Lower leg skin (tissue), 3 donors: ENCODE measurements around the gene ZNF79.

ENCODE experiments used
- POLR2A ChIP-seq, 2 donors: fragments of 450-650 bp; IDR thresholded peaks; one replicate each; pipeline ENCODE4 v1.6.1; 2016 to 2017; ENCODE audit warnings: antibody characterized with exemption in 2 of 2, mild to moderate bottlenecking in 1 of 2, moderate library complexity in 1 of 2
- TF ChIP-seq, protein P1 (sequence below), 3 donors: fragments of 450-650 bp; IDR thresholded peaks; one replicate each; pipeline ENCODE4 v1.5.1; 2016; ENCODE audit warnings: antibody characterized with exemption in 3 of 3, mild to moderate bottlenecking in 3 of 3, moderate library complexity in 2 of 3

GRCh38 chr9:127490535-127491230 is 66.5 kb downstream of the ZNF79 start:
- TF ChIP-seq, protein P1, sequence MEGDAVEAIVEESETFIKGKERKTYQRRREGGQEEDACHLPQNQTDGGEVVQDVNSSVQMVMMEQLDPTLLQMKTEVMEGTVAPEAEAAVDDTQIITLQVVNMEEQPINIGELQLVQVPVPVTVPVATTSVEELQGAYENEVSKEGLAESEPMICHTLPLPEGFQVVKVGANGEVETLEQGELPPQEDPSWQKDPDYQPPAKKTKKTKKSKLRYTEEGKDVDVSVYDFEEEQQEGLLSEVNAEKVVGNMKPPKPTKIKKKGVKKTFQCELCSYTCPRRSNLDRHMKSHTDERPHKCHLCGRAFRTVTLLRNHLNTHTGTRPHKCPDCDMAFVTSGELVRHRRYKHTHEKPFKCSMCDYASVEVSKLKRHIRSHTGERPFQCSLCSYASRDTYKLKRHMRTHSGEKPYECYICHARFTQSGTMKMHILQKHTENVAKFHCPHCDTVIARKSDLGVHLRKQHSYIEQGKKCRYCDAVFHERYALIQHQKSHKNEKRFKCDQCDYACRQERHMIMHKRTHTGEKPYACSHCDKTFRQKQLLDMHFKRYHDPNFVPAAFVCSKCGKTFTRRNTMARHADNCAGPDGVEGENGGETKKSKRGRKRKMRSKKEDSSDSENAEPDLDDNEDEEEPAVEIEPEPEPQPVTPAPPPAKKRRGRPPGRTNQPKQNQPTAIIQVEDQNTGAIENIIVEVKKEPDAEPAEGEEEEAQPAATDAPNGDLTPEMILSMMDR (IDR thresholded peaks at IDR 0.05): no peak
- TF ChIP-seq POLR2A (IDR thresholded peaks at IDR 0.05): no peak
